NB4 (cell line): ENCODE data around the gene PARD6B.

ENCODE experiments used
- POLR2A ChIP-seq: IDR thresholded peaks from 2 replicates; pipeline ENCODE4 v1.6.1; 2011; ENCODE audit warnings: mild to moderate bottlenecking; ENCODE audit not compliant: insufficient read length; ENCODE audit errors: extremely low read depth
- TF ChIP-seq, protein P1 (sequence below): IDR thresholded peaks from one replicate; pipeline ENCODE4 v1.5.1; 2012; ENCODE audit warnings: low read depth, low read length

DNA sequence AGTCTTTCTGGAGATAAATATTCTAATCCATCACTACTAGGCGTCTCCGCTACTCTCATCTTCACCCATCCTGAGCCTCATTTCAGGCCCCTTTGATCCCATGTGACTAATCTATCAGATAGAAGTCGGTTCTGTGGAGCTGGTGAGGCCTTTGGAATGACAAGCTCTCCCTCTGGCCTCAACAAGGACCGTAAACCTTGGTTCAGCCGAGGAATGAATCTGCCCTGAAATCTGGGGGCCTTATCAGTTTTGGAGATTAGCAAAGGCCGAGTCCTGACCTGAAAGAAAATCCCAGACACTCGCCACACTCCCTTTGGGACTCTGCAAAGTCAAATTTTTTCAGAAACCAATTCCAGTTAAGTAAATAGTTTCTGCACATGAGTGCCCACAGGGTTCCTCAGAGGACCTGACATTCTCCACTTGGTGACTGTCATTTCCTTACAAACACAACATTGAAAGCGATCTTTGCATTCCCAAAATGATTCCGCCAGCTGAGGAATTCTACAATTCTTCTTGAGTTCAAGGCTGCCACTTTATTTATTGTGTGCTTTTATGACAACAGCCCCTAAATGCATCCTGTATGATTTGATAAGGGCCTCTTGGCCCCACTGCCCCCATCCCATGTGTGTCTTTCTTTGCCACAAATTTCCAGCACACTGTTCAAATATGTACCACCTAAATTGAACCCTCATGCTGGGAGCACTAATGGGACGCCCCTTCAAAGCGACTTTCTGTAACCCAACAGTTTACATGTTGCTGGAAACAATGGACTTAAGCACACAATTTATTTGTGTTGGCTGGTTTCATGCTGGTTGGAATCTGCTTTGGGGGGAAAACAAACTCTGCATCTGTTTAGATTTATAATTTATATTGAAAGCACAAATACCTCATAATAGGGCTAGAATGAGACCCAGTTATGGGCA is 30.1 kb upstream of the PARD6B start:
- TF ChIP-seq POLR2A, result no peak
- TF ChIP-seq, protein P1, sequence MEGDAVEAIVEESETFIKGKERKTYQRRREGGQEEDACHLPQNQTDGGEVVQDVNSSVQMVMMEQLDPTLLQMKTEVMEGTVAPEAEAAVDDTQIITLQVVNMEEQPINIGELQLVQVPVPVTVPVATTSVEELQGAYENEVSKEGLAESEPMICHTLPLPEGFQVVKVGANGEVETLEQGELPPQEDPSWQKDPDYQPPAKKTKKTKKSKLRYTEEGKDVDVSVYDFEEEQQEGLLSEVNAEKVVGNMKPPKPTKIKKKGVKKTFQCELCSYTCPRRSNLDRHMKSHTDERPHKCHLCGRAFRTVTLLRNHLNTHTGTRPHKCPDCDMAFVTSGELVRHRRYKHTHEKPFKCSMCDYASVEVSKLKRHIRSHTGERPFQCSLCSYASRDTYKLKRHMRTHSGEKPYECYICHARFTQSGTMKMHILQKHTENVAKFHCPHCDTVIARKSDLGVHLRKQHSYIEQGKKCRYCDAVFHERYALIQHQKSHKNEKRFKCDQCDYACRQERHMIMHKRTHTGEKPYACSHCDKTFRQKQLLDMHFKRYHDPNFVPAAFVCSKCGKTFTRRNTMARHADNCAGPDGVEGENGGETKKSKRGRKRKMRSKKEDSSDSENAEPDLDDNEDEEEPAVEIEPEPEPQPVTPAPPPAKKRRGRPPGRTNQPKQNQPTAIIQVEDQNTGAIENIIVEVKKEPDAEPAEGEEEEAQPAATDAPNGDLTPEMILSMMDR, result no peak
